GM12801 (cell line): ENCODE data around the gene EIF2B4.

Source experiments
- TF ChIP-seq, protein P1 (sequence below): IDR thresholded peaks from one replicate; pipeline ENCODE4 v1.5.1; 2011; ENCODE audit warnings: control low read depth; ENCODE audit not compliant: insufficient read length; ENCODE audit errors: extremely low read depth

Gene EIF2B4

DNA sequence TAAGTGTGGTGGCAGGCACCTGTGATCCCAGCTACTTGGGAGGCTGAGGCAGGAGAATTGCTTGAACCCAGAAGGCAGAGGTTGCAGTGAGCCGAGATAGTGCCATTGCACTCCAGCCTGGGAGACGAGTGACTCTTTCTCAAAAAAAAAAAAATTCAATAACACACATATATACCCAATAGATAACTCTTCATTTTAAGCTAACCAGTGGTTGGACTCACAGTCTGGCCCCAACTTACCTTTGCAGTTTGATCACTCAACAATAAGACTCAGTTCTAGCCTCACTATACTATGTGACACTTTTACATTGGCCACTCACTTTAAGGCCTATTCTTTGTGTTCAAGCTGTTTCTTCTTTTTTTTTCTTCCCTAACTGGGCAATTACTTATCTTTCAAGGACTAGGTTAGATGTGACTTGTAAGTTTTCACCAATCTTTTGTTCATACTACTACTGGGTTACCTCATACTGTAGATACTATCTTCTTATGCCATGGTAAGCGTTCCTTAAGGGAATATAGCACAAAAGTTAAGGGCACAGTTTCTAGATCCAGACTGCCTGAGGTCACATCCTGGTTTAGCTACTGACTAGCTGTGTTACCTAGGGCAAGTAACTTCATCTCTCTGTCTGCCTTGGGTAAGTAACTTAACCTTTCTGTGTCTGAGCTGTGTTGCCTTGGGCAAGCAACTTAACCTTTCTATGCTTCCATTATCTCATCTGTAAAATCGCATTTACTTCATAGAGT lies 7.3 kb downstream of the EIF2B4 start:
- TF ChIP-seq, protein P1, sequence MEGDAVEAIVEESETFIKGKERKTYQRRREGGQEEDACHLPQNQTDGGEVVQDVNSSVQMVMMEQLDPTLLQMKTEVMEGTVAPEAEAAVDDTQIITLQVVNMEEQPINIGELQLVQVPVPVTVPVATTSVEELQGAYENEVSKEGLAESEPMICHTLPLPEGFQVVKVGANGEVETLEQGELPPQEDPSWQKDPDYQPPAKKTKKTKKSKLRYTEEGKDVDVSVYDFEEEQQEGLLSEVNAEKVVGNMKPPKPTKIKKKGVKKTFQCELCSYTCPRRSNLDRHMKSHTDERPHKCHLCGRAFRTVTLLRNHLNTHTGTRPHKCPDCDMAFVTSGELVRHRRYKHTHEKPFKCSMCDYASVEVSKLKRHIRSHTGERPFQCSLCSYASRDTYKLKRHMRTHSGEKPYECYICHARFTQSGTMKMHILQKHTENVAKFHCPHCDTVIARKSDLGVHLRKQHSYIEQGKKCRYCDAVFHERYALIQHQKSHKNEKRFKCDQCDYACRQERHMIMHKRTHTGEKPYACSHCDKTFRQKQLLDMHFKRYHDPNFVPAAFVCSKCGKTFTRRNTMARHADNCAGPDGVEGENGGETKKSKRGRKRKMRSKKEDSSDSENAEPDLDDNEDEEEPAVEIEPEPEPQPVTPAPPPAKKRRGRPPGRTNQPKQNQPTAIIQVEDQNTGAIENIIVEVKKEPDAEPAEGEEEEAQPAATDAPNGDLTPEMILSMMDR, result no peak

DNA sequence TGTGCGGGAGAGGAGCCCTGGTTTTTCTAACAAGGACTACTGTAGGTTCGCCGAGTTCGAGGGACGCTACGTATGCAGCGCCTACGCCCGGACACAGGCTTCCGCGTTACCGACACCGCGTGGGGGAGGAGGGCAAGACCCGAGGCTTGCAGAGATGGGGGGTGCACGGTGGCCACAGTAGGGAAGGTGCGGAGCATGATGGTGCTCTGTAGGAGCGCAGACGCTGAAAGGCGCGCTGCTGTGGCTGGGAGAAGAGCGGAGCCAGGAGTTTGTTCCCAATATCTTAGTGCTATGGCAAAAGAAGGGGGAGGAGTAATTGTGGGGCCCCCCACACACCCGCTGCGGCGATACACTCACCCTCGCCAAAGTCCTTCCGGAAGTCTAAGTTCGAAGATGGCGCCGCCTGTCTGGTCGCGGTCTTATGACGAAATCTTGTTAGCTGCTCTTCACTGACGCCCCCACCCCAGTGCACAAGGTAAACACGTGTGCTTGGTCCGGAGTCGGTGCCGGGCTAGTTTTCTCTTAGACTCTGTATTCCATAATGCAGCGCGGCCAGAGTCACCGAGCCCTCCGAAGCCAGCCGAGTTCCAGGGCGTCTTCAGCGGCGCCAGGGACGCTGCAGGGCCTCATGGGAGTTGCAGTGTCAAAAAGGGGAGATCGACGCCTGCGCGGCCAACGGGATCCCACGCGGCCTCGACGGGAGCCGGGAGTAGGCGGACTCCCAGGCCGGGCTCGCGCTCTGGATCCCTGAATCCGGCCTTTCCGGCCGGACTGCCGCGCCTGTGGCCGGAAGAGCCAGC lies 13.6 kb downstream of the EIF2B4 start, which contains the start of gene GTF3C2:
Gene GTF3C2, minus strand, starts transcription at position 383 of the 800 bp plus-strand sequence. CDS start 13,210 bp downstream, outside the sequence.
- TF ChIP-seq, protein P1, result no peak

DNA sequence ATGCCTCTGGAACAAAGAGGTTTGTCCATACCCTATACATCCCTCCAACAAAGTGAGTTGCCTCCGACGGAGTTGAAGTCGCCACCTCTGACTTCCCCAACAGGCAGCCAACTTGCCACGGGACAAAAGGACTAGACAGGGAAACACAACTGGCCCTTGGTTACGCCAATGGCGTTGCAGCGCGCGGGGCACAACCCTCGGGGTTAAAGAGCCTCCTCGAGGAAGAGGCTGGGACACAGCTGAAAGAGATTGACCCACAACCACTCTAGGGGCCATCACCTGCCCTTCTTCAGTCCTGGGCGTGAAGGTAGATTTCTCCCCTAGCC lies 14.1 kb downstream of the EIF2B4 start:
- TF ChIP-seq, protein P1, result no peak

DNA sequence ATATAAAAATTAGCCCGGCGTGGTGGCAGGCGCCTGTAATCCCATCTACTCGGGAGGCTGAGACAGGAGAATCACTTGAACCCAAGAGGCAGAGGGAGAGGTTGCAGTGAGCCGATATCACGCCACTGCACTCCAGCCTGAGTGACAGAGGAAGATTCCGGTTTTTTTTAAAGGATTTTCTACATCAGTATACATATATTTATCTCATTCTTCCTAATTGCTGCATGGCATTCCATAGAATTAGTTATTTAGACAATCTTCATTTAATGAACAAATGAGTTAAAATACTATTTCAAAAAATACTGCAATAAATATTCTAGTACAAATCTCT lies 15.6 kb downstream of the EIF2B4 start:
- TF ChIP-seq, protein P1, result no peak

DNA sequence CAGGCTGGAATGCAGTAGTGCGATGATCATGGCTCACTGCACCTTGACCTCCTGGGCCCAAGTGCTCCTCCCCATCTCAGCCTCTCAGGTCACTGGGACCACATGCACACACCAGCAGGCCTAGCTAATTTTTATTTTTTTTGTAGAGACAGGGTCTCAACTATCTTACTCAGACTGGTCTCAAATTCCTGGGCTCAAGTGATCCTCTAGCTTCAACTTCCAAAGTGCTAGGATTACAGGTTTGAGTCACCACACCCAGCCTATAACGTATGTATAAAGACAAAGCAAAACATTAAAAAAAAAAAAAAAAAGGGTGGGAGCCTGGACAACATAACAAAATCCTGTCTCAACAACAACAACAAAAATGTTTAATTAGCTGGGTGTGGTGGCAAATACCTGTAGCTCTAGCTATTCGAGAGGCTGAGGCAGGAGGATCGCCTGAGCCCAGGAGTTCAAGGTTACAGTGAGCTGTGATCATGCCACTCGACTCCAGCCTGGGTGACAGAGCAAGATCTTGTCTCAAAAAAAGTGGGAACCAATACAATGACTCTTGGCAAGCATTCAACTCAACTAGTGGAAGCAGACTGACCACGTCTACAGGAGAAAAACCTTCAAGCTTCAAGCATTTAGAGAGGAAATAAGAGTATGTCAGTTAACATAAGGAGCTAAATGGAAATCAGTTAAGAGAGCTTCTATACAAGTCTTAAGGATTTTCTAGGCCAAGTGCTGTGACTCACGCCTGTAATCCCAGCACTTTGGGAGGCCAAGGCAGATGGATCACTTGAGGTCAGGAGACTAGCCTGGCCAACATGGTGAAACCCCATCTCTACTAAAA lies 16.2 kb downstream of the EIF2B4 start:
- TF ChIP-seq, protein P1, result no peak

DNA sequence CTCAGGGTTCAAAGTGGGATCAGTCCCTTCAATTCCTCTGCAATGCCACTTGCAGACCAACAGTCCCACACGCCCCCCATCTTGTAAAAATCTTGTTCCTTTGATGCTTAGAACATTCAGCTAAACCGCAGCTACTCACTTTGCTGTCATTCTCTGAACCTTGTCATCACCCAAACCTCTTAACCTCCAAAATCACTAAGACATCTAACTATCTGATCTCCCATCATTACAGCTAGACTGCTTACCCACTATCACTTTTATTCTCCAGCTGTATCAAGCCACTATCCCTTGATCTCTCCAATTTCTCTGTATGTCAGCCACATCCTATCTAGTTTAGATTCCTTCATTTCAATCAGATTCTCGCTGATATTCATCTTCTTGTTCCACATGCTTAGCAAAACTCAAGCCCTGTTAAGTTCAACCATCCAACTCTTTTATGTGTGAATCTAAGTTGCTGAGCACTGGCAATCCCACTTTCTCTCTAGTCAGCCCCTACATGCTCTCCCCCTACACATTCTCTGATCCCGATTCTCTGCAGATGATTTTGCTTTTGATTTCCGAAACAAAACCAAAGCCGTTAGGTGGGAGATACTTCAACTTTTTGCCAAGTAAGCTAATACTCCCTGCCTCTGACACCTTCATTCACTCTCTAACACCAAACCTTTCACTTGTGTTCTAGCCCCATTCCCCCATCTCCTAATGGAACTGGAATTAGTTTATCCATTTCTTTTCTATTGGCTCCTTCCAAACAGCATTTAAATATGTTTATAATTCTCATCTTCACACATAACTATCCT lies 18.1 kb downstream of the EIF2B4 start:
- TF ChIP-seq, protein P1, result no peak
